ENCODE measurements around the gene GRIK1.
"Not testable (repeated sequence)": the region's sequence is repeated elsewhere in the genome, so short reads cannot be mapped to it uniquely, and the experiment has no call there.

Gene GRIK1

GRCh38 chr21:29638761-29639327, 301.0 kb downstream of the GRIK1 start:
- DNase-seq, result no peak

GRCh38 chr21:29638138-29638537, 301.7 kb downstream of the GRIK1 start:
- DNase-seq, result no peak

GRCh38 chr21:29637553-29637952, 302.2 kb downstream of the GRIK1 start:
- no peak for DNase-seq

GRCh38 chr21:29637134-29637533, 302.7 kb downstream of the GRIK1 start:
- no peak for DNase-seq

GRCh38 chr21:29634418-29634817, 305.4 kb downstream of the GRIK1 start:
- no peak for DNase-seq

- DNase-seq, result no peak
These were observed 306.0 kb downstream of the GRIK1 start for GRCh38 chr21:29633756-29634155.

- DNase-seq, result no peak
These were observed 309.4 kb downstream of the GRIK1 start for GRCh38 chr21:29630441-29630840.

GRCh38 chr21:29627905-29628304, 311.9 kb downstream of the GRIK1 start:
- no peak for DNase-seq

GRCh38 chr21:29626801-29627470, 312.9 kb downstream of the GRIK1 start:
- no peak for DNase-seq

GRCh38 chr21:29625990-29626389, 313.8 kb downstream of the GRIK1 start:
- DNase-seq, result no peak

GRCh38 chr21:29624776-29625175, 315.0 kb downstream of the GRIK1 start:
- DNase-seq, result no peak

- no peak for DNase-seq
These were observed 318.3 kb downstream of the GRIK1 start for GRCh38 chr21:29621525-29621924.

- DNase-seq, result no peak
These were observed 323.5 kb downstream of the GRIK1 start for GRCh38 chr21:29616209-29616751.

- DNase-seq, result no peak
These were observed 325.9 kb downstream of the GRIK1 start for GRCh38 chr21:29613877-29614276.

GRCh38 chr21:29613021-29613420, 326.8 kb downstream of the GRIK1 start:
- no peak for DNase-seq

- no peak for DNase-seq
These were observed 328.9 kb downstream of the GRIK1 start for GRCh38 chr21:29610779-29611360.

GRCh38 chr21:29606613-29607012, 333.2 kb downstream of the GRIK1 start:
- DNase-seq, result no peak

GRCh38 chr21:29605219-29605618, 334.6 kb downstream of the GRIK1 start:
- not testable (repeated sequence) for DNase-seq

GRCh38 chr21:29604076-29604475, 335.7 kb downstream of the GRIK1 start:
- no peak for DNase-seq

- no peak for DNase-seq
These were observed 338.7 kb downstream of the GRIK1 start for GRCh38 chr21:29601047-29601446.

- no peak for DNase-seq
These were observed 353.1 kb downstream of the GRIK1 start for GRCh38 chr21:29586696-29587095.

GRCh38 chr21:29585462-29585861, 354.3 kb downstream of the GRIK1 start:
- DNase-seq, result no peak

- DNase-seq, result no peak
These were observed 356.3 kb downstream of the GRIK1 start for GRCh38 chr21:29583424-29583924.

- no peak for DNase-seq
These were observed 356.9 kb downstream of the GRIK1 start for GRCh38 chr21:29582855-29583254.

Data from activated T-cell treated with anti-CD3 and anti-CD28 coated beads, Interleukin-2, amount 50 U/mL, for 1 hour (primary cell).